OCI-LY3 (cell line): ENCODE measurements around the gene PIGT.

ENCODE experiments used
- CTCF ChIP-seq: fragments of 200-600, 300-600 bp; sonication (generic); IDR thresholded peaks from 2 replicates; pipeline ENCODE4 v1.5.1; 2014; ENCODE audit warnings: antibody characterized with exemption, low read length, low read depth
- EZH2phosphoT487 ChIP-seq: fragments of 200-600 bp; shearing (Covaris generic); IDR thresholded peaks from 2 replicates; pipeline ENCODE4 v1.6.1; 2018; ENCODE audit warnings: antibody characterized with exemption, mixed run types, low read depth

GRCh38 chr20:45452238-45452637, 36.3 kb downstream of the PIGT start:
- TF ChIP-seq CTCF (no peak), EZH2phosphoT487 (no peak)
